GM10266 (cell line): Measurements from ENCODE around the gene BTN3A1.

Experiments
- DNase-seq: peaks from one replicate; pipeline ENCODE4 v3.0.0; 2012; ENCODE audit errors: extremely low spot score
- TF ChIP-seq, protein P1 (sequence below): IDR thresholded peaks from 2 replicates; pipeline ENCODE4 v1.5.1; 2012; ENCODE audit warnings: mild to moderate bottlenecking, low read depth; ENCODE audit not compliant: control insufficient read depth, insufficient read depth; ENCODE audit errors: missing control alignments

The BTN3A1 gene

DNA sequence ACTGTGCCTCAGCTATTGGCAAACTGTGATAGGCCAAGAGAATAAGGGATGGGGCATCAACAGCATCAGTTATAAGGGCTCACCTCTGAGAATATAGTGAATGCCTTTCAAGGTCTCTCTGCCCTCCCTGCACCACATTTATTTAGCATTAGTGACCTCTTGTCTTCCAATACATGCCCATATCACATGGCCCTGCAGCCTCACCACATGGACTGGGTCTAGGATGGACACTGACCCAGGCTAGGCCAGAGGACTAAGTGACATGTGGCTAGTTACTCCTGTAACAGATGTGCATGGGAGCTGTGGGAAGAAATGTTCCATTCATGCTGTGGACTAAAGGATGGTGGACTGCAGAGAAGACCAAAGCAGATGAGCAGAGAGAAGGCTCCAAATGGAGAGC is 22.3 kb upstream of the BTN3A1 start:
- no peak for DNase-seq
- TF ChIP-seq, protein P1, sequence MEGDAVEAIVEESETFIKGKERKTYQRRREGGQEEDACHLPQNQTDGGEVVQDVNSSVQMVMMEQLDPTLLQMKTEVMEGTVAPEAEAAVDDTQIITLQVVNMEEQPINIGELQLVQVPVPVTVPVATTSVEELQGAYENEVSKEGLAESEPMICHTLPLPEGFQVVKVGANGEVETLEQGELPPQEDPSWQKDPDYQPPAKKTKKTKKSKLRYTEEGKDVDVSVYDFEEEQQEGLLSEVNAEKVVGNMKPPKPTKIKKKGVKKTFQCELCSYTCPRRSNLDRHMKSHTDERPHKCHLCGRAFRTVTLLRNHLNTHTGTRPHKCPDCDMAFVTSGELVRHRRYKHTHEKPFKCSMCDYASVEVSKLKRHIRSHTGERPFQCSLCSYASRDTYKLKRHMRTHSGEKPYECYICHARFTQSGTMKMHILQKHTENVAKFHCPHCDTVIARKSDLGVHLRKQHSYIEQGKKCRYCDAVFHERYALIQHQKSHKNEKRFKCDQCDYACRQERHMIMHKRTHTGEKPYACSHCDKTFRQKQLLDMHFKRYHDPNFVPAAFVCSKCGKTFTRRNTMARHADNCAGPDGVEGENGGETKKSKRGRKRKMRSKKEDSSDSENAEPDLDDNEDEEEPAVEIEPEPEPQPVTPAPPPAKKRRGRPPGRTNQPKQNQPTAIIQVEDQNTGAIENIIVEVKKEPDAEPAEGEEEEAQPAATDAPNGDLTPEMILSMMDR, result no peak

DNA sequence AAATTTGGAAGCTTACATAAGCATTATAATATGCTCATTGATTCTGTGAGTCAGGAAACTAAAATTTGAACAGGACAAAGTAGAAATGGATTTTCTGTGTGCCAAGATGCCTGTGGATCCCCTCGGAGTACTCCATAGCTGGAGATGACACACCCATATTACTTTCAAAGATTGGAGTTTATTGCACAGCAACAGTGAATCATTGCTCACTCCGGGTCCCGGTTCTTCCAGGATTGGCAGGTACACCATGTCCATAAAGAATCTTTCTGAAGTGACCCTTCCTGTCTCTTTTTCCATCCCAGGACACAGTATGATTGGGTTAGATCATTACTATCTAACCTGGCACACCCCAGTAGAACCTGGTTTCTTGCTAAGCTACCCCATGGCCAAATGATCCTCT is 21.8 kb upstream of the BTN3A1 start:
- TF ChIP-seq, protein P1, result no peak
- DNase-seq, result no peak

DNA sequence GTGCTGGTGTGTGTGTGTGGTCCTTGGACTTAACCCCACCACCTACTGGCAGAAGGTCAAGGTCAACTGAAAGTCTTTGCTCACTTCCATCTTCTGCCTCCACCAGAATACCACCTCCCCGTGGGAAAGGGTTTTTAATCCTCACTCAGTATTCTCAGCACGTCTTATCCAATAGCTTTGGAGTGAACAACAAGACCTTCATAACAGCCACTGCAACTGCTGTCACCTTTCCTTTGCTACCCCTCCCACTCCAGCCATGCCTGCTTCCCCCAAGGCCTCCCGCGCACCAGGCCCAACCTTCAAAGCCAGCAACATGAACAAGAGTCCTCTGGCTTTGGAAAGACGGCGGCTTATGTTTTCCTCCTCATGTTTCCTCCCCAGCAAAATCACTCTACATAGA is 20.0 kb upstream of the BTN3A1 start:
- TF ChIP-seq, protein P1, result no peak
- no peak for DNase-seq

DNA sequence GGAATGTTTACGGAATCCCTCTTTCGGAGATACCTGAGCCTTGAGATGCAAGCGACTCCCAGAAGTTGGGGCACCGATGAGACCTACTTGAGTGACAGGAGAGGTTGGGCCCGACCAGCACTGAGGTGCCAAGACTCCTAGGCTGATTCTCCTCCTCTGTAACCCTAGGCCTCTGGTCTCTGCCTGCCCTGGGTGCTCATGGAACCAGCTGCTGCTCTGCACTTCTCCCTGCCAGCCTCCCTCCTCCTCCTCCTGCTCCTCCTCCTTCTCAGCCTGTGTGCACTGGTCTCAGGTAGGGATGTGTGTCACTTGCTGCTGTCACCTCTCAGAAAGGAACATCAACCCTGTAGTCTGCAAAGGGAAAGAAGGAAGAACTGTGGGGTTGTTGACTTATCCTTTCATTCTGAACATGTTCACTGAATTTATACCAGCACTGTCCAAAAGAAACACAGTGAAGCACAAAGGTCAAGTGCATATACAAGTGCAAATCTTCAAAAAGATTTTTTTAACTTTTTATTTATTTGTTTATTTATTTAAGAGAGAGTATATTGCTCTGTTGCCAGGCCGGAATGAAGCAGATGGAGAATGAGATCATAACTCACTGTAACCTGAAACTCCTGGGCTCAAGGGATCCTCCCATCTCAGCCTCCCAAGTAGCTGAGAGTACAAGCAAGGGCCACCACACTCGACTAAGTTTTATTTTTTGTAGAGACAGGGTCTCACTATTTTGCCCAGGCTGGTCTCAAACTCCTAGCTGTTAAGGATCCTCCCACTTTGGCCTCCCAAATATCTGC is 18.3 kb upstream of the BTN3A1 start:
- DNase-seq, result no peak

DNA sequence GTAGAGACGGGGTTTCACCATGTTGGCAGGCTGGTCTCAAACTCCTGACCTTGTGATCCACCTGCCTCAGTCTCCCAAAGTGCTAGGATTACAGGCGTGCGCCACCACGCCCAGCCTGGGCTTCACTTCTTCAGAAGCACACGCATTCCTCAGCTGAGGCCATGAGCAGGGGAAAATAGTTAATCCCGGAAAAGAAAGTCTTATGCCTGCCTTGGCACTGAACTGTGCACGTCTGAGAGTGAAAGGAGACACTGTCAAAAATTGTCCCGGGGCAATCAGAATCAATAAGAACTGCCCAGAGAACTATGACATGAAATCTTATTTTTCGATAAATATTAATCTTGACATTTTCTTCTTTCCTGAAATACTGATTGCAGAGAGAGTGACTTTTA is 16.3 kb upstream of the BTN3A1 start:
- TF ChIP-seq, protein P1, result no peak
- no peak for DNase-seq

More for the DNA sequence above, 18.3 kb upstream of the BTN3A1 start:
- TF ChIP-seq, protein P1, result no peak

DNA sequence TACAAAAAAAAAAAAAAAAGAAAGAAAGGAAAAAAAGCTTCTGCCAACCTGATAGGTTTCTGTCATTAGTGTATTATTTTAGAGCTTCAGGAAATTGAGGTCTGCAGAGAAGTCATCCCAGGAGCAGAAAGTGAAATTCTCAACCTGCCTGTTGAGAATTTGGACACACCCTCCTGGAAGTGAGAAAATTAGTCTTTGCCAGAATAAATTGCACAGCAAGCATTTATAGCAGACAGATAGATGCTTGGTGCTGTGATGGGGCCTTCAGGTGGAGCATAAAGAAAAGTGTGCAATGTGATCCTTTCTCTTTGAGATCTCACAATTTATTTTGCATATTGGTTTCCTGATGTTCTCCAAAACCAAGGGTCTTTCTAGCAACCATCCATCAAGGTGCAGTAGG is 14.5 kb upstream of the BTN3A1 start:
- TF ChIP-seq, protein P1, result no peak
- no peak for DNase-seq

DNA sequence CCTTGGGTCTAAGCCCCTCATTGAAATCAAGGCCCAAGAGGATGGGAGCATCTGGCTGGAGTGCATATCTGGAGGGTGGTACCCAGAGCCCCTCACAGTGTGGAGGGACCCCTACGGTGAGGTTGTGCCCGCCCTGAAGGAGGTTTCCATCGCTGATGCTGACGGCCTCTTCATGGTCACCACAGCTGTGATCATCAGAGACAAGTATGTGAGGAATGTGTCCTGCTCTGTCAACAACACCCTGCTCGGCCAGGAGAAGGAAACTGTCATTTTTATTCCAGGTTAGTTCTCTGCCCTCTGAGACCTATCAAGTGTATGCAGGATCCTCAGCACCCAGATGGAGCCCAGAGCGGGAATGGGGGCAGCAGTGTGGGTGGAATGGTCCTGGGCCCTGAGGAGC is 14.1 kb upstream of the BTN3A1 start:
- DNase-seq, result no peak
- TF ChIP-seq, protein P1, result no peak
